Anterior cingulate cortex (tissue), 58 donors: ENCODE measurements around the gene HERPUD2.
"Not testable (repeated sequence)": the region's sequence is repeated elsewhere in the genome, so short reads cannot be mapped to it uniquely, and the experiment has no call there.

ENCODE experiments used
- DNase-seq, 58 donors: peaks; one replicate each; lab custom pipeline; 2025; lab: John Stamatoyannopoulos, UW

HERPUD2 gene

DNA sequence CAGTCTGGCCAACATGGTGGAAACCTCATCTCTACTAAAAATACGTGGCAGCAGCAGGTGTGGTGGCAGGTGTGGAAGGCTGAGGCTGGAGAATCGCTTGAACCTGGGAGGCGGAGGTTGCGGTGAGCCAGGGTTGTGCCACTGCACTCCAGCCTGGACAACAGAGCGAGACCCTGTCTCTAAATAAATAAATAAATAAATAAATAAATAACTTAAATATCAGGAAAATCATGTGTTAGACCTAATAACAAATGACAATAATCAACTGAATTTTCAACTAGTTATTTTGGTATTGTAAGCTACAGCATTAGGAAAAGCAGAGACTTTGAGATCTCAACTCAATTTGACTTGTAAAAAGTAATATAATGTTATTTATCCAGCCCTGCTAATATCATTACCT, 9.2 kb downstream of the HERPUD2 start:
- DNase-seq: no peak

DNA sequence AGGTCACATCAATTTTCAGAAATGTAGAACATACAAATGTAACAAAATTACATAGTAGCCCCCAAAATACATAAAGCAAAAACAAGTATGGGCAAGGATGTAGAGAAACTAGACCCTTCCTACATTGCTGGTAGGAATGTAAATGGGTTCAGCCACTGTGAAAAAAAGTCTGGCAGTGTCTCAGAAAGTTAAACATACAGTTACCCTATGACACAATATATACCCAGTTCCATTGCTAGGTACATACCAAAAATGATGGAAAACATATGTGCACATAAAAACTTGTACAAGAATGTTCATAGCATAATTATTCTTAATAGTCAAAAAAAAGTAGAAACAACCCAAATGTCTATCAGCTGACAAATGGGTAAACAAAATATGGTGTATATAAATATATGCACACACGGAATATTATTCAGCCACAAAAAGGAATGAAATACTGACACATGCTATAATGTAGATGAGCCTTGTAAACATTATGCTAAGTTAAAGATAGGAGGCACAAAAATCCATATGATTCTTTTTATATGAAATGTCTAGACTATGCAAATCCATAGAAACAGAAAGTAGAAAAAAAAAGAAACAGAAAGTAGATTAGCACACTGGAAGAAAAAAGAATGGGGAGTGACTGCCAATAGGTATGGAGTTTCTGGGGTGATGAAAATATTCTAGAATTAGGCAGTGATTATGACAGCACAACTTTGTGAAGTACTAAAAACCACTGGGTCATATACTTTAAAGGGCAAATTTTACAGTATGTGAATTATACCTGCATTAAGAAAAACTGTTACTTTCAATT, 13.5 kb downstream of the HERPUD2 start:
- DNase-seq: no peak

- DNase-seq: no peak
Observed at GRCh38 chr7:35680403-35681013, 14.4 kb downstream of the HERPUD2 start.

GRCh38 chr7:35677582-35678356, 17.2 kb downstream of the HERPUD2 start:
- DNase-seq: no peak

GRCh38 chr7:35676211-35676610, 18.7 kb downstream of the HERPUD2 start:
- DNase-seq: no peak

- DNase-seq: no peak
Observed at GRCh38 chr7:35670856-35671569, 23.9 kb downstream of the HERPUD2 start.

DNA sequence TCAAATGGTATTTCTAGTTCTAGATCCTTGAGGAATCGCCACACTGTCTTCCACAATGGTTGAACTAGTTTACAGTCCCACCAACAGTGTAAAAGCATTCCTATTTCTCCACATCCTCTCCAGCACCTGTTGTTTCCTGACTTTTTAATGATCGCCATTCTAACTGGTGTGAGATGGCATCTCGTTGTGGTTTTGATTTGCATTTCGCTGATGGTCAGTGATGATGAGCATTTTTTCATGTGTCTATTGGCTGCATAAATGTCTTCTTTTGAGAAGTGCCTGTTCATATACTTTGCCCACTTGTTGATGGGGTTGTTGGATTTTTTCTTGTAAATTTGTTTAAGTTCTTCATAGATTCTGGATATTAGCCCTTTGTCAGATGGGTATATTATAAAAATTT, 34.5 kb downstream of the HERPUD2 start:
- not testable (repeated sequence) for DNase-seq

DNA sequence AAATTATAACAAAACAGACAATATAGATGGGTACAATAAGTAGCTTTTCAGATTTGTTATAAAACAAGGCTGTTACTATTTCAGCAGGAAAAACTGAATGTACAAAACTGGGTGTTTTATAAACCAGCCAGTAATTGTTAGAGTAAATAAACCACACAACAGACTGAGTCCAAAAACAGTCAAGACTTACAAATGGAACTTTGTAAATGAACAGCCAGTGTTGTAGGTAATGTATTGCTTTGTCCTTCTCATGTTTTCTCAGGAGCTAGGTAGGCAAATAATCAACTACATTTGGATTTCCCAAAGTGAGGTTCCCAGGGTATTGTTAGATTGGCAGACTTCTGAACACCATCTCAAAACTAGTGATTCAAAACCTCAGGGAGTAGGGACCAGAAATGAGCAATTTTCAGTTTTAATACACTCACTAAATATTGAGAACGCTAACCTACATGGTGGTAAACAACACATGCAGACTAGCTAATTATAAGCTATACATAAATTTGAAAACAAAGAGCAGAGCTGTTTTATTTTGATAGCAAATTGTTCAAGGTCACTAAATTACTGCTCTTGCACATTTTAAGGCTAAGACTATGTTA, 36.2 kb downstream of the HERPUD2 start:
- DNase-seq: no peak

GRCh38 chr7:35657125-35657524, 37.8 kb downstream of the HERPUD2 start:
- no peak for DNase-seq

- DNase-seq: peak in 3 of 58 donors; percentile 10 to 12 (median 11)
Observed at GRCh38 chr7:35654558-35654957, 40.4 kb downstream of the HERPUD2 start.

DNA sequence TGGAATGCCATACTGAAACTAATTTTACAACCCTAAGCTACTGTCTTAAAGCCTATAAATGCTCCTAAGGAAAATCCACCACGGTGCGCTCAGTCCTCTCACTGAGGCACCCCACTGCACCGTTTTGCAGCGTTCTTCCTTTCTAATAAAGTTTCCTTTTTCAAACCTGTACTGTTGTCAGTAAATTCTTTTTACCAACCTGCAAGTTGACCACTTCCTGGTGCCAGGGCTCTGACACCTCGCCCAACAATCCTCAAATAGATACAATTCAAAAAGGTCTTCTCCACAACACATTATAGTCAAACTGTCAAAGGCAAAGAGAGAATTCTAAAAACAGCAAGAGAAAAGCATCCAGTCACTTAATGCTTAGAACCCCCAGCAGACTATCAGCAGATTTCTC, 42.8 kb downstream of the HERPUD2 start:
- no peak for DNase-seq

GRCh38 chr7:35650751-35651150, 44.2 kb downstream of the HERPUD2 start:
- DNase-seq: no peak

GRCh38 chr7:35649711-35650110, 45.2 kb downstream of the HERPUD2 start:
- DNase-seq: no peak

DNA sequence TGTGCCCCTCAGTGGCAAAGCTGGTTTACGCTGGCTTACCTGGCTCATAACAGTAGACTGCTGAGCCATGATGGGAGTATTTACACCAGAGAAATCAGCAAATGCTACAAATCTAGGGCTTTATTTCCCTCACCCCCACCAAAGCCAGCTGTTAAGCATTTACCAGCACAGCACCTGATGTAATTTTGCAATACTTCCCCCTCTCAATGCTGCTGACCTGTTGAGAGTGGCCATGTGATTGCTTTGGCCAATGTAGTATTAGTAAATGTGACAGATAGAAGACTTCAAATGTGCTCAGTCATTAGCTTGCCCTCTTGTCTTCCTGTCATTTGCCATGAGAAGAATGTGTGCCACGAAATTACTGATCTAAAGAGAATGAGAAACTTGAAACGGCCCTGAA, 46.6 kb downstream of the HERPUD2 start:
- DNase-seq: no peak

DNA sequence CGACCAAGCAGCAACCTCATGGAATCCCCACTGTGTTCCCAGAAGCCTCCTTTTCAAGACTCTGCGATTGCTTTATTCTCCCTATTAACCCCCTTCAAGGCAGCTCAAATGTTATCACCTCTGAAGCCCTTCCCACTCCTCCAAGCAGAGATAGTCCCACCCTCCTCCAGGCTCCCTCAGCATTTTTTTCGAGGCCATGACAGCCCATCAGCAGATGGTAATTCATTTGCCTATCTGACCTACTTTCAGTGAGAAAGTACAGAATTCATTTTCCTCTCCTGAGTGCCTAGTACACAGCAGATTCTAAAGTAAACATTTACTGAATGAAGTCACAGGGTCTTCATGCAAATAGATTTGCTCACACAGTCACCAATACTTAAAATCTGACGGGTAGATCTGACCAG, 47.8 kb downstream of the HERPUD2 start:
- no peak for DNase-seq

DNA sequence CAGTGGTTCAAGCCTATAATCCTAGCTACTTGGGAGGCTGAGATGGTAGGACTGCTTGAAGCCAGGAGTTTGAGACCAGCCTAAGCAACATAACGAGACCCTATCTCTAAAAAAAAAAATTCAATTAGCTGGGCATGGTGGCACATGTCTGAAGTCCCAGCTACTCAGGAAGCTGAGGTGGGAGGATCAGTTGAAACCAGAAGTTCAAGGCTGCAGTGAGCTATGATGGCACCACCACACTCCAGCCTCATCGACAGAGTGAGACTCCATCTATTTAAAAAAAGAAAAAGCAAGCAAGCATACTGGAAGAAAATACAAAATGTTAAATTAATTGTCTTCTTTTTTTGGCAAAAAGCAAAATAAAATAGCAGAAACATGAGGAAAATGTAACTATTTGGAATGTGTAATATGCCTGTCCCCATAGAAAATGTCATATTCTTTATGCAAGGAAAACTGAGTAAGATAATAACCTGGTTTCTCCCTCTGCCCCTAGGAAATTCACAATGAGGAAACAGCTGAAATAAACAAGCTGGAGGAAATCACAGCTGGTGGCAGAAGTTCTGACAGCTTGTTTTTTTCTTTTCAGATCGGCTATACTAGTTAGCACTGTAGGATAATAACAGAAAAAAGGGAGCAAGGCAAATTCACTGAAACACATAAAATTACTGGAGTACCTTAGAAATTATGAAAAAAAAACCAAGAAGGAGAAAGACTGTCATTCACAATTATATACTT, 48.5 kb downstream of the HERPUD2 start:
- no peak for DNase-seq

DNA sequence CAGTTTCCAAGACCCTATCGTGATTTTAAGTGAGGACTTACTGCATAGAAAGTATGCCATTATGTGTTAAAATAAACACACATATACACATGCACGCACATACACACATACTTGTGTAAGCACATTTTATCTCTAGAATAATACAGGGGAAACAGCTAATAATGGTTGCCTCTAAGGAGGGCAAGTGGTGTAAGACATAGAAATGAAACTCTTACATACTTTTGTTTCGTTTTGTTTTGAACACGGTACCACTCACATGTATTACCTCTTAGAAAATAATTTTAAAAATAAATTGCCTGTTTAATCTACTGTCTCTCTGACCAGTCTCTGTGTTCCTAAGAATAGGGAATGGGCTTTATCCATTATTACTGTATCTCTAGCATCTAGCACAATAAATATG, 49.2 kb downstream of the HERPUD2 start:
- DNase-seq: no peak

DNA sequence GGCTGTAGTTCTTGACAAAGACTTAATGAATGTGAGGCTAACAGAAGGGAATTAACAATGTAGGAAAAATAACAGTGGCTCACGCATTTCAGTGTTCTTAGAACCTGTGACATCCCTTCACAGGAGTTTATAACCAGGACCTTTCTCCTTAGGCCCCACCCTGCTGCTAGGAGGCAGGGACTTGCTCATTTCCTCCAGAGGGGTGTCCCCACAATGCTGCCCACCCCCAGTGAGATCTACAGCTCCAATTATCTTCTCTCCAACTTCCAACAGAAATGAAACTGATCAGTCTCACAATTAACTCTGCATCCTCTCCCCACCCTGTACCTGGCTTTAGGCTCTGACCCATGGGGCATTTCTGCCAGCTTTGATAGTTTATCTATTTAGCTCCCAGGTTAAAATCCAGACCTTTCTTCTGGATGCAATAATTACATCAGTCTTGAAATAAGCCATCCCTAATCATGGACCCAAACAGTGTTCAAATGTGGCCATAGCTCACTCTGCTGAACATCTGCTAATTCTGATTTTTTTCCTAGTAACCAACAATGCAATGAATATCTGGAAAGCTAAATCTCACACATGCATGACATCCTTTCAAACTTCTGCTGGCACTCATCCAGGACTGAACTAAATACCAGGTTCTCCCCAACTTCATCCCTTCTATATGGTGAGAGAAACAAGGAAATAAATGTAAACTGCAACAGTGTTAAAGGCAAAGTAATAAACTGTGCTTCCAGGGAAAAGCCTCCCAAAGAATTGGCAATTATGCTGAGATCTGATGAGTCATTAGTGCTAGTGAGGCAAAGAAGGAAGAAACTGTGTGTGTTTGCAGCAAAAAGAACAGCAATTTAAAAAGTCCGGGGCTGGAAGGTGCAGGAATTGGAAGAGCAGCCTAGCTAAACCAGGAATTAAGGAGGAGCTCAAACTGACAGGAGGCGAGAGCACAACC, 64.6 kb downstream of the HERPUD2 start:
- DNase-seq: peak in 1 of 58 donors; percentile 3
